ENCODE data around the gene COPA. TPM values are rescaled to one million over a fixed set of nuclear protein-coding genes. Genes with fewer than 3 reads are reported as not detected.

The COPA gene
- total and polyA plus RNA-seq, 8 donors: 42.4 to 243 (median 85.2) TPM

- peaks cover 21 to 55% (median 50%) of the 10 kb centered on the region in 4 donors for H3K36me3 ChIP-seq
- peak in 1 of 2 donors; percentile 44 for DNase-seq
- H3K27ac ChIP-seq: peak overlapping the region; percentile 82 to 94 (median 93)
- intact Hi-C loops (cut with DNase I; ENCODE audit: low total_unique reads): no loop called here
- TF ChIP-seq EP300 (IDR thresholded peaks at IDR 0.05) (no peak), CTCF (IDR thresholded peaks at IDR 0.05) (no peak), POLR2AphosphoS5 (IDR thresholded peaks at IDR 0.05) (no peak)
- peaks cover 14 to 82% (median 31%) of the 10 kb centered on the region in 4 donors for H3K4me1 ChIP-seq
- no peaks in the 10 kb centered on the region for H3K27me3 ChIP-seq
- peak overlapping the region; percentile 75 to 91 (median 85) for H3K4me3 ChIP-seq
- no peaks in the 10 kb centered on the region for H3K9me3 ChIP-seq
- WGBS, 5 donors: 0 to 2% (median 1%) methylated on average over 7 of the region's 7 CpGs
Measured at GRCh38 chr1:160342526-160342925, 524 bp downstream of the COPA start.

GRCh38 chr1:160340866-160341265 is 2.2 kb downstream of the COPA start:
- Histone ChIP-seq H3K27me3 (no peaks in the 10 kb centered on the region), H3K27ac (no peak overlapping the region), H3K4me3 (peak overlapping the region in 2 of 4 donors; percentile 75 to 91), H3K9me3 (no peaks in the 10 kb centered on the region), H3K4me1 (peaks cover 14 to 66% (median 28%) of the 10 kb centered on the region in 4 donors), H3K36me3 (peaks cover 30 to 55% (median 51%) of the 10 kb centered on the region in 4 donors)
- DNase-seq: no peak
- intact Hi-C loops (cut with DNase I; ENCODE audit: low total_unique reads): no loop called here
- TF ChIP-seq CTCF (IDR thresholded peaks at IDR 0.05) (no peak), POLR2A (IDR thresholded peaks at IDR 0.05) (no peak), EP300 (IDR thresholded peaks at IDR 0.05) (no peak), POLR2AphosphoS5 (IDR thresholded peaks at IDR 0.05) (no peak)
- 40 to 57% (median 47%) methylated on average over 2 of the region's 2 CpGs for WGBS, 5 donors

GRCh38 chr1:160340146-160340545 is 2.9 kb downstream of the COPA start:
- peaks cover 32 to 57% (median 53%) of the 10 kb centered on the region in 4 donors for H3K36me3 ChIP-seq
- 61 to 75% (median 70%) methylated on average over 3 of the region's 3 CpGs for WGBS, 5 donors
- no peaks in the 10 kb centered on the region for H3K27me3 ChIP-seq
- peaks cover 14 to 59% (median 28%) of the 10 kb centered on the region in 4 donors for H3K4me1 ChIP-seq
- TF ChIP-seq CTCF (IDR thresholded peaks at IDR 0.05): no peak
- TF ChIP-seq EP300 (IDR thresholded peaks at IDR 0.05): no peak
- no peak for TF ChIP-seq POLR2A (IDR thresholded peaks at IDR 0.05)
- no peak for TF ChIP-seq POLR2AphosphoS5 (IDR thresholded peaks at IDR 0.05)
- no peaks in the 10 kb centered on the region for H3K9me3 ChIP-seq
- no peak overlapping the region for H3K4me3 ChIP-seq
- intact Hi-C loops (cut with DNase I; ENCODE audit: low total_unique reads): no loop called here
- H3K27ac ChIP-seq: no peak overlapping the region
- DNase-seq: no peak

GRCh38 chr1:160338580-160338979 is 4.5 kb downstream of the COPA start:
- H3K9me3 ChIP-seq: no peaks in the 10 kb centered on the region
- peaks cover 9 to 44% (median 22%) of the 10 kb centered on the region in 4 donors for H3K4me1 ChIP-seq
- no peak for DNase-seq
- peak overlapping the region in 1 of 5 donors; percentile 10 for H3K27ac ChIP-seq
- no peaks in the 10 kb centered on the region for H3K27me3 ChIP-seq
- peaks cover 42 to 66% (median 65%) of the 10 kb centered on the region in 4 donors for H3K36me3 ChIP-seq
- TF ChIP-seq EP300 (IDR thresholded peaks at IDR 0.05) (no peak), POLR2AphosphoS5 (IDR thresholded peaks at IDR 0.05) (no peak), CTCF (IDR thresholded peaks at IDR 0.05) (no peak), POLR2A (IDR thresholded peaks at IDR 0.05) (no peak)
- no peak overlapping the region for H3K4me3 ChIP-seq
- WGBS, 5 donors: 78 to 84% (median 83%) methylated on average over 4 of the region's 4 CpGs
- intact Hi-C loops (cut with DNase I; ENCODE audit: low total_unique reads): no loop called here

All from stomach (tissue), 9 donors.